Measurements from ENCODE around the gene SGPP1.

- TF ChIP-seq POLR2A (IDR thresholded peaks at IDR 0.05) (no peak), CTCF (IDR thresholded peaks at IDR 0.05) (no peak)
Observed at GRCh38 chr14:63689132-63689531, 38.7 kb downstream of the SGPP1 start.
